Upper lobe of left lung (tissue), 4 donors: ENCODE measurements around the gene MYMK.

Experiments
- CTCF ChIP-seq, 6 experiments: fragments of 450-650 bp in 4 of 6; fragments of 200-600 bp in 2 of 6; sonication (generic) in 2 of 6; IDR thresholded peaks; one replicate each; pipeline ENCODE4 v1.5.1; 2016 to 2019; ENCODE audit warnings: antibody characterized with exemption in 6 of 6
- EP300 ChIP-seq, 4 donors: sonication (generic); formaldehyde crosslinking; IDR thresholded peaks; one replicate each; pipeline ENCODE4 v1.5.1; 2017; ENCODE audit warnings: antibody characterized with exemption in 4 of 4, control low read depth in 2 of 4
- POLR2A ChIP-seq, 4 donors: fragments of 450-650 bp; IDR thresholded peaks; one replicate each; pipeline ENCODE4 v1.5.1; 2016 to 2017; ENCODE audit warnings: antibody characterized with exemption in 4 of 4, mild to moderate bottlenecking in 2 of 4
- POLR2AphosphoS5 ChIP-seq, 2 donors: sonication (generic); formaldehyde crosslinking; IDR thresholded peaks; one replicate each; pipeline ENCODE4 v1.5.1; 2017; ENCODE audit warnings: antibody characterized with exemption in 2 of 2

DNA sequence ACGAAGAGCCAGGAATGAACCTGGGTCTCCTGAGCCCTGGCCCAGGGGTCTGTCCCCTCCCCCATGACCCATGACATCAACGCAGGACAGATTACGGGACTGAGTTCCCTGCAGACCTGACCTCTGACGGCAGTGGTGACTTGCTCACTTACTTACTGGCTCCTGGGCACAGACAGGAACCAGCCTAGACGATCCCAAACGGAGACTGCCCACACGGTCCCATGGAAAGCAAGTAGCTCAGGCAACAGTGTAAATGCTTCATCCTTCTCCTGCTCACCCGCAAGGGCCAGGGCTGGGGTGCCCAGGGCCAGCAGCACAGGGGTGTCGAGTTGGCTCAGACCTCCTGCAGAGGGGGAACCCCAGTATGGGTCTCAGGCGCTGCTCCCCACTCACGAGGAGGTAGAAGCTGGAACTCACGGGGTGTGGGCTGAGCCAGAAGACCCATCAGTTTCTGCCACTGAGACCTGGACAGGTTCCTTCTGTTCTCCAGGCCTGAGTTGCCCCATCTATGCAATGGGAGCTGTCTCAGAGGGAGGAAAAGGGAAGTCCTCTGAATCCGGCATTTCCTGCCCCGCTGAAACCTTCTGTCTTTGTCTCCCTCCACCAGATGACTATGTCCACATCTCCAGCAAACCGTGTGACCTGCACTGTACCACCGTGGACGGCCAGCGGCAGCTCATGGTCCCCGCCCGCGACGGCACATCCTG is 15.4 kb upstream of the MYMK start:
- TF ChIP-seq CTCF (IDR thresholded peaks at IDR 0.05): no peak
- TF ChIP-seq EP300 (IDR thresholded peaks at IDR 0.05): no peak
- TF ChIP-seq POLR2A (IDR thresholded peaks at IDR 0.05): no peak
- no peak for TF ChIP-seq POLR2AphosphoS5 (IDR thresholded peaks at IDR 0.05)
